OCI-LY1 (cell line): Measurements from ENCODE around the gene MYH13.
A peak's percentile ranks its signal among the peaks of the same experiment; 100 is the strongest.

ENCODE experiments used
- CTCF ChIP-seq: fragments of 200-600 bp; sonication (generic), shearing (Covaris generic); IDR thresholded peaks from 2 replicates; pipeline ENCODE4 v1.5.1; 2017; ENCODE audit warnings: mild to moderate bottlenecking, antibody characterized with exemption, low read length, moderate library complexity, mixed read lengths
- EZH2 ChIP-seq: fragments of 200-600 bp; sonication (generic), shearing (Covaris generic); IDR thresholded peaks from 2 replicates; pipeline ENCODE4 v1.8.0; 2017; ENCODE audit warnings: borderline replicate concordance, mixed run types, mild to moderate bottlenecking, antibody characterized with exemption, low read length, moderate library complexity, mixed read lengths

- TF ChIP-seq EZH2 (no peak), CTCF (peak; percentile 73)
These were observed 15.0 kb downstream of the MYH13 start for GRCh38 chr17:10357768-10358167.
